Esophagus muscularis mucosa (tissue), 3 donors: Measurements from ENCODE around the gene LSM10.

Experiments used
- POLR2A ChIP-seq: fragments of 450-650 bp; IDR thresholded peaks from one replicate; pipeline ENCODE4 v1.6.1; 2017; ENCODE audit warnings: antibody characterized with exemption, moderate library complexity, mild to moderate bottlenecking, low read depth
- POLR2AphosphoS5 ChIP-seq, 2 donors: sonication (generic); formaldehyde crosslinking; IDR thresholded peaks; one replicate each; pipeline ENCODE4 v1.6.1; 2017; ENCODE audit warnings: antibody characterized with exemption in 2 of 2
- TF ChIP-seq, protein P1 (sequence below), 3 experiments: fragments of 200-600 bp in 2 of 3; fragments of 450-650 bp in 1 of 3; sonication (generic) in 2 of 3; IDR thresholded peaks; one replicate each; pipeline ENCODE4 v1.5.1; 2017 to 2019; ENCODE audit warnings: antibody characterized with exemption in 3 of 3, mild to moderate bottlenecking in 2 of 3, moderate library complexity in 1 of 3

- TF ChIP-seq, protein P1, sequence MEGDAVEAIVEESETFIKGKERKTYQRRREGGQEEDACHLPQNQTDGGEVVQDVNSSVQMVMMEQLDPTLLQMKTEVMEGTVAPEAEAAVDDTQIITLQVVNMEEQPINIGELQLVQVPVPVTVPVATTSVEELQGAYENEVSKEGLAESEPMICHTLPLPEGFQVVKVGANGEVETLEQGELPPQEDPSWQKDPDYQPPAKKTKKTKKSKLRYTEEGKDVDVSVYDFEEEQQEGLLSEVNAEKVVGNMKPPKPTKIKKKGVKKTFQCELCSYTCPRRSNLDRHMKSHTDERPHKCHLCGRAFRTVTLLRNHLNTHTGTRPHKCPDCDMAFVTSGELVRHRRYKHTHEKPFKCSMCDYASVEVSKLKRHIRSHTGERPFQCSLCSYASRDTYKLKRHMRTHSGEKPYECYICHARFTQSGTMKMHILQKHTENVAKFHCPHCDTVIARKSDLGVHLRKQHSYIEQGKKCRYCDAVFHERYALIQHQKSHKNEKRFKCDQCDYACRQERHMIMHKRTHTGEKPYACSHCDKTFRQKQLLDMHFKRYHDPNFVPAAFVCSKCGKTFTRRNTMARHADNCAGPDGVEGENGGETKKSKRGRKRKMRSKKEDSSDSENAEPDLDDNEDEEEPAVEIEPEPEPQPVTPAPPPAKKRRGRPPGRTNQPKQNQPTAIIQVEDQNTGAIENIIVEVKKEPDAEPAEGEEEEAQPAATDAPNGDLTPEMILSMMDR (IDR thresholded peaks at IDR 0.05): no peak
- TF ChIP-seq POLR2A (no peak), POLR2AphosphoS5 (IDR thresholded peaks at IDR 0.05) (no peak)
These were observed 18.1 kb upstream of the LSM10 start for GRCh38 chr1:36415661-36416326.
